Mucosa of descending colon (tissue), 3 donors: ENCODE results near the gene COL4A2. TPM values are rescaled to one million over a fixed set of nuclear protein-coding genes. Genes with fewer than 3 reads are reported as not detected.

Experiments
- ATAC-seq: fragments of 200-7000 bp; cut with Tn5 transposase; one replicate; pipeline ENCODE4 v1.9.1; 2020; ENCODE audit warnings: mild to moderate bottlenecking, moderate library complexity
- DNase-seq, 3 donors: peaks; one replicate each; pipeline ENCODE4 v3.0.0-alpha.2; 2020
- H3K36me3 ChIP-seq: fragments of 200-600 bp; one replicate; pipeline ENCODE4 v1.8.0; 2021; ENCODE audit warnings: low read depth, mild to moderate bottlenecking
- H3K4me1 ChIP-seq: fragments of 200-600 bp; one replicate; pipeline ENCODE4 v1.8.0; 2021; ENCODE audit warnings: low read depth, mild to moderate bottlenecking
- H3K4me3 ChIP-seq: fragments of 200-600 bp; one replicate; pipeline ENCODE4 v1.8.0; 2021; ENCODE audit warnings: mild to moderate bottlenecking
- H3K9me3 ChIP-seq: fragments of 200-600 bp; one replicate; pipeline ENCODE4 v1.8.0; 2021; ENCODE audit warnings: mild to moderate bottlenecking
- intact Hi-C, 2 donors: fragments of 100-400 bp; cut with DNase I in 1 of 2; cut with micrococcal nuclease in 1 of 2; formaldehyde crosslinking; loops; one replicate each; pipeline versions ENCODE4 v1.11.0 to v1.11.1; 2022; cut with DNase I, micrococcal nuclease
- total RNA-seq, 3 donors: library from RNA; stranded (reverse); fragmentation: NEBNext Ultra II Directional in 2 of 3; extraction: Animal tissue kit (Norgen Biotek cat#: 25700) in 2 of 3; gene quantifications; one replicate each; pipeline versions ENCODE4 v1.2.1 to v1.2.4, GENCODE V29; 2021 to 2023
- TF ChIP-seq, protein P1 (sequence below): fragments of 200-600 bp; IDR thresholded peaks from one replicate; pipeline ENCODE4 v1.8.0; 2022; ENCODE audit warnings: antibody characterized with exemption, mild to moderate bottlenecking
- donor health status: DM: no; HTN: no; CAD: no; lungs with moderate emphysema.
- donor health status: DM: no; HTN: no; CAD: no.
- donor health status: DM: no; HTN: yes; CAD: no.

Gene COL4A2
- total RNA-seq, 3 donors from 2014 or later: 33.5 to 389 (median 74.2) TPM

GRCh38 chr13:110491869-110492678, 185.0 kb downstream of the COL4A2 start:
- ATAC-seq: peak; percentile 9
- no peaks in the 10 kb centered on the region for H3K9me3 ChIP-seq
- TF ChIP-seq, protein P1, sequence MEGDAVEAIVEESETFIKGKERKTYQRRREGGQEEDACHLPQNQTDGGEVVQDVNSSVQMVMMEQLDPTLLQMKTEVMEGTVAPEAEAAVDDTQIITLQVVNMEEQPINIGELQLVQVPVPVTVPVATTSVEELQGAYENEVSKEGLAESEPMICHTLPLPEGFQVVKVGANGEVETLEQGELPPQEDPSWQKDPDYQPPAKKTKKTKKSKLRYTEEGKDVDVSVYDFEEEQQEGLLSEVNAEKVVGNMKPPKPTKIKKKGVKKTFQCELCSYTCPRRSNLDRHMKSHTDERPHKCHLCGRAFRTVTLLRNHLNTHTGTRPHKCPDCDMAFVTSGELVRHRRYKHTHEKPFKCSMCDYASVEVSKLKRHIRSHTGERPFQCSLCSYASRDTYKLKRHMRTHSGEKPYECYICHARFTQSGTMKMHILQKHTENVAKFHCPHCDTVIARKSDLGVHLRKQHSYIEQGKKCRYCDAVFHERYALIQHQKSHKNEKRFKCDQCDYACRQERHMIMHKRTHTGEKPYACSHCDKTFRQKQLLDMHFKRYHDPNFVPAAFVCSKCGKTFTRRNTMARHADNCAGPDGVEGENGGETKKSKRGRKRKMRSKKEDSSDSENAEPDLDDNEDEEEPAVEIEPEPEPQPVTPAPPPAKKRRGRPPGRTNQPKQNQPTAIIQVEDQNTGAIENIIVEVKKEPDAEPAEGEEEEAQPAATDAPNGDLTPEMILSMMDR: no peak
- H3K4me1 ChIP-seq: no peaks in the 10 kb centered on the region
- H3K36me3 ChIP-seq: no peaks in the 10 kb centered on the region
- intact Hi-C loops: no loop called here
- no peak overlapping the region for H3K4me3 ChIP-seq
- no peak for DNase-seq

- TF ChIP-seq, protein P1: no peak
- intact Hi-C loops: no loop called here
- Histone ChIP-seq H3K4me1 (no peaks in the 10 kb centered on the region), H3K4me3 (no peak overlapping the region), H3K36me3 (no peaks in the 10 kb centered on the region), H3K9me3 (no peaks in the 10 kb centered on the region)
- DNase-seq (no peak), ATAC-seq (no peak)
Observed at GRCh38 chr13:110492679-110493593, 185.9 kb downstream of the COL4A2 start.

GRCh38 chr13:110493613-110494012, 186.5 kb downstream of the COL4A2 start:
- no peak for ATAC-seq
- TF ChIP-seq, protein P1: no peak
- intact Hi-C loops: no loop called here
- Histone ChIP-seq H3K36me3 (no peaks in the 10 kb centered on the region), H3K9me3 (no peaks in the 10 kb centered on the region), H3K4me1 (no peaks in the 10 kb centered on the region), H3K4me3 (no peak overlapping the region)
- no peak for DNase-seq

GRCh38 chr13:110495376-110495775, 188.3 kb downstream of the COL4A2 start:
- no peak overlapping the region for H3K4me3 ChIP-seq
- H3K9me3 ChIP-seq: no peaks in the 10 kb centered on the region
- DNase-seq (no peak), ATAC-seq (no peak)
- no peaks in the 10 kb centered on the region for H3K4me1 ChIP-seq
- H3K36me3 ChIP-seq: no peaks in the 10 kb centered on the region
- TF ChIP-seq, protein P1: no peak
- intact Hi-C loops: no loop called here

DNA sequence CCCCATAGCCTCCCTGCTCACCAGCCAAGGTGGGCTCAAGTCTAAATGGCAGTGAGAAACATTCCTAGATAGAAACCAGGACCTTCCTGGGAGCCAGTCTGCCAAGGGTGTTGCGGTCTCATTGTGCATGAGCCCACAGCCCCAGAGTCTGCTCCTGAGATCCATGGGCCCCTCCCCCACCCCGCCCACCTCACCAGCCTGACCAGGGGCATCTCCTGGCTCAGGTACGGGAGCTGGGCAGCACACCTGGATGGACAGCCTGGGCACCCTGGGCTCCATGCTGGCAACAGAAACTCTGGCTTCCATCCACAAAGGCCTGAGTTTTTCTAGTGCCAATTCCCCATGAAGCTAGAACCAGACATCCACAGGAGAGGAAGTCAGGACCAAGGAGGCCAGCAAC, 188.8 kb downstream of the COL4A2 start:
- TF ChIP-seq, protein P1: no peak
- Histone ChIP-seq H3K9me3 (no peaks in the 10 kb centered on the region), H3K4me1 (no peaks in the 10 kb centered on the region), H3K4me3 (no peak overlapping the region), H3K36me3 (no peaks in the 10 kb centered on the region)
- DNase-seq: no peak
- intact Hi-C loops: no loop called here
- ATAC-seq: no peak
